ENCODE results near the gene RTN3.

RTN3 gene

DNA sequence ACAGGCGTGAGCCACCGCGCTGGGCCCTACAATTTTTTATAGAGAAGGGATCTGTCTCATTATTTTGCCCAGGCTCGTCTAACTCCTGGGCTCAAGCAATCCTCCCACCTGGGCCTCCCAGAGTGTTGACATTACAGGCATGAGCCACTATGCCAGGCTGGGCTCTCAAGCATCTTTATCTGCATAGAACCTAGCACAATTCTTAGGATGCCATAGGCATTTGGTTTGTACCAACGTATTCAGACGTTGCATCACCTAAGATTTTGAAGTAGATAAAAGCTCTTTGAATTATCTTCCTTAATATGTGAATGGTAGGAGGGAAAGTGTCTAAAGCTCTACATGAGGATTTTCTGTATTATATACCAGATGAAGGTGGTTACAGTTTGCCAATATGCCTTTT, 30.5 kb downstream of the RTN3 start:
- no peak for DNase-seq (ENCODE audit: low read depth)
- TF ChIP-seq, protein P1, sequence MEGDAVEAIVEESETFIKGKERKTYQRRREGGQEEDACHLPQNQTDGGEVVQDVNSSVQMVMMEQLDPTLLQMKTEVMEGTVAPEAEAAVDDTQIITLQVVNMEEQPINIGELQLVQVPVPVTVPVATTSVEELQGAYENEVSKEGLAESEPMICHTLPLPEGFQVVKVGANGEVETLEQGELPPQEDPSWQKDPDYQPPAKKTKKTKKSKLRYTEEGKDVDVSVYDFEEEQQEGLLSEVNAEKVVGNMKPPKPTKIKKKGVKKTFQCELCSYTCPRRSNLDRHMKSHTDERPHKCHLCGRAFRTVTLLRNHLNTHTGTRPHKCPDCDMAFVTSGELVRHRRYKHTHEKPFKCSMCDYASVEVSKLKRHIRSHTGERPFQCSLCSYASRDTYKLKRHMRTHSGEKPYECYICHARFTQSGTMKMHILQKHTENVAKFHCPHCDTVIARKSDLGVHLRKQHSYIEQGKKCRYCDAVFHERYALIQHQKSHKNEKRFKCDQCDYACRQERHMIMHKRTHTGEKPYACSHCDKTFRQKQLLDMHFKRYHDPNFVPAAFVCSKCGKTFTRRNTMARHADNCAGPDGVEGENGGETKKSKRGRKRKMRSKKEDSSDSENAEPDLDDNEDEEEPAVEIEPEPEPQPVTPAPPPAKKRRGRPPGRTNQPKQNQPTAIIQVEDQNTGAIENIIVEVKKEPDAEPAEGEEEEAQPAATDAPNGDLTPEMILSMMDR (IDR thresholded peaks at IDR 0.05; ENCODE audit: insufficient read depth, low read depth, low read length, missing control alignments) = no peak
- no peak overlapping the region for H3K4me3 ChIP-seq (ENCODE audit: low read length)

- DNase-seq (ENCODE audit: low read depth) = no peak
- TF ChIP-seq, protein P1 (IDR thresholded peaks at IDR 0.05; ENCODE audit: insufficient read depth, low read depth, low read length, missing control alignments) = no peak
Measured at GRCh38 chr11:63713766-63714165, 32.5 kb downstream of the RTN3 start.

GRCh38 chr11:63716046-63716445, 34.7 kb downstream of the RTN3 start:
- no peak for DNase-seq (ENCODE audit: low read depth)
- TF ChIP-seq, protein P1 (IDR thresholded peaks at IDR 0.05; ENCODE audit: insufficient read depth, low read depth, low read length, missing control alignments) = no peak
- H3K4me3 ChIP-seq (ENCODE audit: low read length) = no peak overlapping the region

More at GRCh38 chr11:63713766-63714165, 32.5 kb downstream of the RTN3 start:
- H3K4me3 ChIP-seq (ENCODE audit: low read length) = no peak overlapping the region

DNA sequence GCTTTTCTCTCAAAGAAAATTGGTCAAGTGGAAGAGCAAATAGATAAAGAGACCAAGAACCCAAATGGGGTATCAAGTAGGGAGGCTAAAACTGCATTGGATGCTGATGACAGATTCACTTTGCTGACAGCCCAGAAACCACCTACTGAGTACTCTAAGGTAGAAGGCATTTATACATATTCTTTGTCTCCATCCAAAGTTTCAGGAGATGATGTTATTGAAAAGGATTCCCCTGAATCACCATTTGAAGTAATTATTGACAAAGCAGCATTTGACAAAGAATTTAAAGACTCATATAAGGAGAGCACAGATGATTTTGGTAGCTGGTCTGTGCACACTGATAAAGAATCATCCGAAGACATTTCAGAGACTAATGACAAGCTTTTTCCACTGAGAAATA, 37.7 kb downstream of the RTN3 start:
- no peak overlapping the region for H3K4me3 ChIP-seq (ENCODE audit: low read length)
- TF ChIP-seq, protein P1 (IDR thresholded peaks at IDR 0.05; ENCODE audit: insufficient read depth, low read depth, low read length, missing control alignments) = no peak
- DNase-seq (ENCODE audit: low read depth) = no peak

- no peak for DNase-seq (ENCODE audit: low read depth)
- TF ChIP-seq, protein P1 (IDR thresholded peaks at IDR 0.05; ENCODE audit: insufficient read depth, low read depth, low read length, missing control alignments) = no peak
Measured at GRCh38 chr11:63719987-63720386, 38.7 kb downstream of the RTN3 start.

GRCh38 chr11:63720611-63721010, 39.3 kb downstream of the RTN3 start:
- TF ChIP-seq, protein P1 (IDR thresholded peaks at IDR 0.05; ENCODE audit: insufficient read depth, low read depth, low read length, missing control alignments) = no peak
- H3K4me3 ChIP-seq (ENCODE audit: low read length) = no peak overlapping the region
- DNase-seq (ENCODE audit: low read depth) = no peak

More at GRCh38 chr11:63719987-63720386, 38.7 kb downstream of the RTN3 start:
- H3K4me3 ChIP-seq (ENCODE audit: low read length) = no peak overlapping the region

- DNase-seq (ENCODE audit: low read depth) = no peak
- TF ChIP-seq, protein P1 (IDR thresholded peaks at IDR 0.05; ENCODE audit: insufficient read depth, low read depth, low read length, missing control alignments) = no peak
- no peak overlapping the region for H3K4me3 ChIP-seq (ENCODE audit: low read length)
Measured at GRCh38 chr11:63729326-63729725, 48.0 kb downstream of the RTN3 start.

Measured in epithelial cell of esophagus (primary cell).